KMS-11 (cell line): ENCODE results near the gene CDK8.

Experiments
- H2AFZ ChIP-seq: fragments of 200-600 bp; sonication (generic); 2 replicates; pipeline ENCODE4 v1.6.1; 2016; ENCODE audit warnings: antibody characterized with exemption, mixed run types, low read depth
- H3K27ac ChIP-seq: fragments of 200-600 bp; sonication (generic); 2 replicates; pipeline ENCODE4 v1.6.1; 2016; ENCODE audit warnings: mild to moderate bottlenecking, mixed run types
- H3K27me3 ChIP-seq: fragments of 200-600 bp; sonication (generic); 2 replicates; pipeline ENCODE4 v1.6.1; 2017; ENCODE audit warnings: mild to moderate bottlenecking, low read depth, mixed run types, moderate library complexity; ENCODE audit not compliant: insufficient read depth
- H3K36me3 ChIP-seq: fragments of 200-600 bp; sonication (generic); 2 replicates; pipeline ENCODE4 v1.6.1; 2017; ENCODE audit warnings: mild to moderate bottlenecking, mixed run types; ENCODE audit not compliant: insufficient read depth
- H3K4me1 ChIP-seq: fragments of 200-600 bp; sonication (generic); 2 replicates; pipeline ENCODE4 v1.6.1; 2016; ENCODE audit warnings: mild to moderate bottlenecking, low read depth, mixed run types; ENCODE audit not compliant: poor library complexity, severe bottlenecking
- H3K4me2 ChIP-seq: fragments of 200-600 bp; sonication (generic); 2 replicates; pipeline ENCODE4 v1.7.0; 2016; ENCODE audit warnings: mild to moderate bottlenecking, mixed run types
- H3K4me3 ChIP-seq: fragments of 200-600 bp; sonication (generic); IDR thresholded peaks from 2 replicates; pipeline ENCODE4 v1.6.1; 2017; ENCODE audit warnings: low read depth, low read length, mixed read lengths; ENCODE audit not compliant: insufficient read depth
- H3K79me2 ChIP-seq: fragments of 200-600 bp; sonication (generic); 2 replicates; pipeline ENCODE4 v1.6.1; 2016; ENCODE audit warnings: low read depth, mixed run types; ENCODE audit not compliant: insufficient read depth
- H3K9ac ChIP-seq: fragments of 200-600 bp; sonication (generic); 2 replicates; pipeline ENCODE4 v1.6.1; 2016; ENCODE audit warnings: mild to moderate bottlenecking, mixed run types
- H4K20me1 ChIP-seq: fragments of 200-600 bp; sonication (generic); 2 replicates; pipeline ENCODE4 v1.6.1; 2016; ENCODE audit warnings: mild to moderate bottlenecking, mixed run types; ENCODE audit not compliant: insufficient read depth
- TF ChIP-seq, protein P1 (sequence below): fragments of 200-600 bp; sonication (generic); conservative IDR thresholded peaks from 2 replicates; pipeline ENCODE4 v1.6.1; 2017; ENCODE audit warnings: low read depth, mild to moderate bottlenecking, antibody characterized with exemption, low read length, moderate library complexity, mixed read lengths

Gene CDK8

DNA sequence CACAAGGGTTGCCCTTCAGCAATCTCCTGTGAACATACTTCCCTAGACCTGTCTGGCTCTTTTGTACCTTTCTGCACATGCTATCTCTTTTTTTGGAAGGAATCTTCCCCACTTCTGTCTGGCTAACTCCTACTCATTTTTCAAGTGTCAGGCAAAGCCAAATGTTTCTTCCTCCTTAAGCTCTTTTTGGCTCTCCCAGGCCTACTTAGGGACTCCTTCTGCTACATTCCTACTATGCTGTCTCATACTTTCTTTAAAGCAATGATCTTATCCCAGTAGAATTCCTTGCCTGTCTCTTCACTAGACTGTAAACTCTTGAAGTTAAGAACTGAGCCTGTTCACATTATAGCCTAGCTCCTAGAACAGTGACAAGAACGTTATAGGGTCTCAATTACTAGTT, 188.6 kb downstream of the CDK8 start:
- Histone ChIP-seq H3K4me1 (no peaks in the 10 kb centered on the region), H3K9ac (no peak overlapping the region), H3K36me3 (no peaks in the 10 kb centered on the region), H3K27ac (no peak overlapping the region), H2AFZ (no peak overlapping the region), H4K20me1 (no peaks in the 10 kb centered on the region), H3K4me3 (no peak overlapping the region), H3K79me2 (no peaks in the 10 kb centered on the region), H3K27me3 (no peaks in the 10 kb centered on the region), H3K4me2 (no peak overlapping the region)
- TF ChIP-seq, protein P1, sequence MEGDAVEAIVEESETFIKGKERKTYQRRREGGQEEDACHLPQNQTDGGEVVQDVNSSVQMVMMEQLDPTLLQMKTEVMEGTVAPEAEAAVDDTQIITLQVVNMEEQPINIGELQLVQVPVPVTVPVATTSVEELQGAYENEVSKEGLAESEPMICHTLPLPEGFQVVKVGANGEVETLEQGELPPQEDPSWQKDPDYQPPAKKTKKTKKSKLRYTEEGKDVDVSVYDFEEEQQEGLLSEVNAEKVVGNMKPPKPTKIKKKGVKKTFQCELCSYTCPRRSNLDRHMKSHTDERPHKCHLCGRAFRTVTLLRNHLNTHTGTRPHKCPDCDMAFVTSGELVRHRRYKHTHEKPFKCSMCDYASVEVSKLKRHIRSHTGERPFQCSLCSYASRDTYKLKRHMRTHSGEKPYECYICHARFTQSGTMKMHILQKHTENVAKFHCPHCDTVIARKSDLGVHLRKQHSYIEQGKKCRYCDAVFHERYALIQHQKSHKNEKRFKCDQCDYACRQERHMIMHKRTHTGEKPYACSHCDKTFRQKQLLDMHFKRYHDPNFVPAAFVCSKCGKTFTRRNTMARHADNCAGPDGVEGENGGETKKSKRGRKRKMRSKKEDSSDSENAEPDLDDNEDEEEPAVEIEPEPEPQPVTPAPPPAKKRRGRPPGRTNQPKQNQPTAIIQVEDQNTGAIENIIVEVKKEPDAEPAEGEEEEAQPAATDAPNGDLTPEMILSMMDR = no peak

DNA sequence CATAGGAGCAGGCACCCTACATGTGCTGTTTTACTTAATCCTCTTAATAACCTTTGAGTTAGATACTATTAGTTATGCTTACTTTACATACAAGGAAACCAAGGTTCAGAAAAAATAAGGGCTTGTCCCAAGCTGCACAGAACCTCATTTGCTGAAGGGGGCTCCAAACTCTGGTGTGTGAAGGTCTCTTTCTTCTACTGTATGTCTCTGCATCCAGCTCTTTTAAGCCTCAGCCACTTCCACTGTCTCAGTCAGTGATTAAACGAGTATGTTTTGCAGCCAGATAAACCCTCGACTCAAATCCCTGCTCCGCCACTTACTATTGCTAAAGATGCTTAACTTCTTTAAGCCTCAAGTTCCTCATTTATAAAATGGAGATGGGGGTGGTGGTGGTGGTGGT, 191.2 kb downstream of the CDK8 start:
- Histone ChIP-seq H3K9ac (no peak overlapping the region), H3K27me3 (no peaks in the 10 kb centered on the region), H3K4me1 (no peaks in the 10 kb centered on the region), H3K4me2 (no peak overlapping the region), H2AFZ (no peak overlapping the region), H4K20me1 (no peaks in the 10 kb centered on the region), H3K79me2 (no peaks in the 10 kb centered on the region), H3K4me3 (no peak overlapping the region), H3K36me3 (no peaks in the 10 kb centered on the region), H3K27ac (no peak overlapping the region)
- TF ChIP-seq, protein P1 = no peak

DNA sequence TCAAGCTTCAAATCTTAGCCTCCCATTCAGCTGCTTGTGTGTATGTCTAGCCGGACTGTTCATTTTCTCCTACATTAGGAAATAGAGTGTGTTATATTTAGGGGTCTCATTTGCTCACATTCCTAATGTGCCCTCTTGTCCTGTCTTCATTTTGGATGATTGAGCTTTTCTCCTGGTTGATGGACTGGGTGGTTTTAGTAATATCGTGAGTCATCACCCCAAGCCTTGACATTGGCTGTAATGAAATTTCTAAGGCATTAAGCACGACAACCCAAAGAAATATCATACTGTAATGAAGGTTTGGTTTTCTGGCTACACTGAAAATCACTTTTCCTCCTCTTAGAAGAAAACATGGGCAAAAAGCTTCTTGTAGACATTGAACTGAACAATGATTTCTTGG, 192.8 kb downstream of the CDK8 start:
- Histone ChIP-seq H3K79me2 (no peaks in the 10 kb centered on the region), H3K4me1 (no peaks in the 10 kb centered on the region), H2AFZ (no peak overlapping the region), H3K9ac (no peak overlapping the region), H4K20me1 (no peaks in the 10 kb centered on the region), H3K4me3 (no peak overlapping the region), H3K4me2 (no peak overlapping the region), H3K36me3 (no peaks in the 10 kb centered on the region), H3K27me3 (no peaks in the 10 kb centered on the region), H3K27ac (no peak overlapping the region)
- TF ChIP-seq, protein P1 = no peak

DNA sequence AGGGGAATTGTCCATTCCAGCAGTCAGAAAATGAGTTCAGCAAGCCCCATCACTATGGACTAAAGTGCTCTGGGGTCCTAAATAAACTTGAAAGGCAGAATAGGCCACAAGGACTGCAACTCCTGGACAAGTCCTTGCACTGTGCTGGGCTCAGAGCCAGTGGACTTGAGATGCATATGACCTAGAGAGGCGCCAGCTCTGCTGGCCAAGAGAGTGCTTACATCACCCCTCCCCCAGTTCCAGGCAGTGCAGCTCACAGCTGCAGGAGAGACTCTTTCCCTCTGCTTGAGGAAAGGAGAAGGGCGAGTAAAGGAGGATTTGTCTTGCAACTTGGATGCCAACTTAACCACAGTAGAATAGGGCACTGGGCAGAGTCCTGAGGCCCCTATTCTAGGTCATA, 194.1 kb downstream of the CDK8 start:
- Histone ChIP-seq H3K4me1 (no peaks in the 10 kb centered on the region), H3K9ac (no peak overlapping the region), H3K4me3 (no peak overlapping the region), H4K20me1 (no peaks in the 10 kb centered on the region), H3K79me2 (no peaks in the 10 kb centered on the region), H3K36me3 (no peaks in the 10 kb centered on the region), H3K27ac (no peak overlapping the region), H3K27me3 (no peaks in the 10 kb centered on the region), H2AFZ (no peak overlapping the region), H3K4me2 (no peak overlapping the region)
- TF ChIP-seq, protein P1 = no peak
